Lung (tissue), 12 donors: ENCODE data around the gene PPP1R36. TPM values are rescaled to one million over a fixed set of nuclear protein-coding genes. Genes with fewer than 3 reads are reported as not detected.
"Not testable (repeated sequence)": the region's sequence is repeated elsewhere in the genome, so short reads cannot be mapped to it uniquely, and the experiment has no call there.

Source experiments
- ATAC-seq: fragments of 200-7000 bp; cut with Tn5 transposase; one replicate; pipeline ENCODE4 v1.9.1; 2020; ENCODE audit warnings: moderate number of reproducible peaks; ENCODE audit not compliant: insufficient read depth, low FRiP score
- DNase-seq, 3 donors: peaks; one replicate each; pipeline ENCODE4 v3.0.0-alpha.2; 2013 to 2017
- H3K27ac ChIP-seq, 2 donors: one replicate each; pipeline ENCODE4 v1.5.1; 2013; ENCODE audit warnings: mild to moderate bottlenecking in 2 of 2, moderate library complexity in 2 of 2, control low read depth in 1 of 2, inconsistent platforms in 1 of 2, low read depth in 1 of 2, low read length in 1 of 2
- H3K27me3 ChIP-seq, 3 donors: one replicate each; pipeline ENCODE4 v1.5.1; 2013; ENCODE audit warnings: low read length in 2 of 3; ENCODE audit not compliant: control insufficient read depth in 3 of 3, insufficient read depth in 3 of 3
- H3K36me3 ChIP-seq, 4 donors: one replicate each; pipeline ENCODE4 v1.5.1; 2013; ENCODE audit warnings: low read length in 4 of 4, mild to moderate bottlenecking in 1 of 4, moderate library complexity in 1 of 4; ENCODE audit not compliant: control insufficient read depth in 4 of 4, insufficient read depth in 4 of 4
- H3K4me1 ChIP-seq, 5 donors: one replicate each; pipeline ENCODE4 v1.5.1; 2013; ENCODE audit warnings: low read length in 5 of 5, mild to moderate bottlenecking in 2 of 5, moderate library complexity in 1 of 5; ENCODE audit not compliant: control insufficient read depth in 5 of 5, insufficient read depth in 5 of 5
- H3K4me3 ChIP-seq: one replicate; pipeline ENCODE4 v1.5.1; 2013; ENCODE audit warnings: mild to moderate bottlenecking, control low read depth, moderate library complexity
- H3K9ac ChIP-seq, 2 donors: one replicate each; pipeline ENCODE4 v1.5.1; 2013; ENCODE audit warnings: low read length in 2 of 2, control low read depth in 1 of 2; ENCODE audit not compliant: insufficient read depth in 1 of 2
- H3K9me3 ChIP-seq, 4 donors: one replicate each; pipeline ENCODE4 v1.5.1; 2013; ENCODE audit warnings: low read length in 3 of 4, mild to moderate bottlenecking in 1 of 4, moderate library complexity in 1 of 4; ENCODE audit not compliant: control insufficient read depth in 4 of 4, insufficient read depth in 3 of 4
- WGBS, 2 donors: extraction: QIAGEN DNeasy Blood & Tissue Kit; methylation state at CpG; one replicate each; pipeline ENCODE4 v1.1.7; 2013; 5-methylcytosine and 5-hydroxymethylcytosine counted together
- polyA plus RNA-seq, 2 donors: library from polyadenylated mRNA; stranded (reverse); fragments of 200-250 nt; gene quantifications; one replicate each; pipeline ENCODE4 v1.2.1, GENCODE V29; 2013
- total RNA-seq, 2 donors: library from RNA; depleted of rRNA in 1 of 2; stranded (reverse); fragments of >200 nt in 1 of 2; gene quantifications; one replicate each; pipeline ENCODE4 v1.2.1, GENCODE V29; 2014 to 2021
- TF ChIP-seq, protein P1 (sequence below): IDR thresholded peaks from 2 replicates; pipeline ENCODE4 v1.5.1; 2012; ENCODE audit warnings: mild to moderate bottlenecking; ENCODE audit errors: control extremely low read depth, extremely low read depth
- donor health status: control.
- donor health status: control.
- donor health status: Bipolar disorder and iron deficiency.
- donor health status: healthy.
- donor health status: DM: yes; HTN: yes; CAD: no.

The PPP1R36 gene
- total and polyA plus RNA-seq, 4 donors = 1.2 to 3.1 (median 1.9) TPM

DNA sequence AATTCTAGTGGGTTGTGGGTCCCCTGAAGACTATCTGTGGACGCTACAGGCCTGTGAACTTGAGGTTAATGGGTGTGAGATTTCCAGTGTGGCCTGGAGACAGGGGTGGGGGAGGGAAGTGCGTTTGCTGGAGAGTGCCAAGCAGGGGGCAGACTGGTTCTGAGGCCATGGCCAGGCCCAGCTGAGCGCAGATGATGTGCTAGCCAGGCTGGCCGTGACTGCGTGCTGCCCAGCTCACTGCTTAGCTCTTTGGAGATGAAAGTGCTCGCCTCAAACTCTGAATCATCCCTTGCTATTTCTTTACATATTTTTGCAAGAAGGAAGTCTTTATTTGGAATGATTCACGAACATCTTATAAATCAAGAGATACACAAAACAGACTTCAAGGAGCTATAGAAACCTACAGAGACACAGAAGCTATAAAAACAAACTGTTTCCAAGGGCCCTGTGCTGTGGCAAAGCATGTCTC lies 79.2 kb downstream of the PPP1R36 start:
- H3K27me3 ChIP-seq = no peaks in the 10 kb centered on the region
- H3K9me3 ChIP-seq = no peaks in the 10 kb centered on the region
- H3K36me3 ChIP-seq = no peaks in the 10 kb centered on the region
- 59 to 70% methylated on average over 7 of the region's 7 CpGs for WGBS, 2 donors
- no peak overlapping the region for H3K27ac ChIP-seq
- DNase-seq = peak; percentile 24 to 57 (median 49)
- H3K9ac ChIP-seq = no peak overlapping the region
- H3K4me1 ChIP-seq = peaks cover 0 to 16% (median 5%) of the 10 kb centered on the region in 5 donors
- ATAC-seq = no peak
- TF ChIP-seq, protein P1, sequence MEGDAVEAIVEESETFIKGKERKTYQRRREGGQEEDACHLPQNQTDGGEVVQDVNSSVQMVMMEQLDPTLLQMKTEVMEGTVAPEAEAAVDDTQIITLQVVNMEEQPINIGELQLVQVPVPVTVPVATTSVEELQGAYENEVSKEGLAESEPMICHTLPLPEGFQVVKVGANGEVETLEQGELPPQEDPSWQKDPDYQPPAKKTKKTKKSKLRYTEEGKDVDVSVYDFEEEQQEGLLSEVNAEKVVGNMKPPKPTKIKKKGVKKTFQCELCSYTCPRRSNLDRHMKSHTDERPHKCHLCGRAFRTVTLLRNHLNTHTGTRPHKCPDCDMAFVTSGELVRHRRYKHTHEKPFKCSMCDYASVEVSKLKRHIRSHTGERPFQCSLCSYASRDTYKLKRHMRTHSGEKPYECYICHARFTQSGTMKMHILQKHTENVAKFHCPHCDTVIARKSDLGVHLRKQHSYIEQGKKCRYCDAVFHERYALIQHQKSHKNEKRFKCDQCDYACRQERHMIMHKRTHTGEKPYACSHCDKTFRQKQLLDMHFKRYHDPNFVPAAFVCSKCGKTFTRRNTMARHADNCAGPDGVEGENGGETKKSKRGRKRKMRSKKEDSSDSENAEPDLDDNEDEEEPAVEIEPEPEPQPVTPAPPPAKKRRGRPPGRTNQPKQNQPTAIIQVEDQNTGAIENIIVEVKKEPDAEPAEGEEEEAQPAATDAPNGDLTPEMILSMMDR = no peak
- H3K4me3 ChIP-seq = no peak overlapping the region

DNA sequence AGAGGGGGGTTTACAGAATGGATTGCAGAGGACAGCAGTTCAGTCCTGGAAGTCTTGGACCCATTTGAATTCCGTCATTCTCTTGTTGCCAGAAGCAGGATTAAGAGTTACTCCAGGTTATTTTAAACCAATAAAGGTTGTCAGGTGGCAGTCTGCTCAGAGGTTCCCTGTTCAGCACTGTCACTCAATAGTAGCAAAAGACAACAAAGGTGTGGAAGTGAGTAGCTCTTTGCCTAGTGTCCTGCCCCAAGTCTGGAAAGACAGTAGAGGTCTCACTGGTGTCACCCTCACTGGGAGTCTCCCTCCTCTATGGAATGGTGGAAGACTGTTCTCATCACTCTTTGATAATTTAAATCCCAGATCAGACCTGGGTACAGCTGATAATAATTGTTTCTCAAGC lies 81.0 kb downstream of the PPP1R36 start:
- peaks cover 0 to 9% (median 3%) of the 10 kb centered on the region in 5 donors for H3K4me1 ChIP-seq
- TF ChIP-seq, protein P1 = no peak
- ATAC-seq = no peak
- H3K4me3 ChIP-seq = no peak overlapping the region
- H3K27ac ChIP-seq = no peak overlapping the region
- H3K9me3 ChIP-seq = no peaks in the 10 kb centered on the region
- no peaks in the 10 kb centered on the region for H3K36me3 ChIP-seq
- no peak overlapping the region for H3K9ac ChIP-seq
- WGBS, 2 donors = 92 to 93% methylated on average over 1 of the region's 1 CpG
- H3K27me3 ChIP-seq = no peaks in the 10 kb centered on the region
- DNase-seq = no peak

DNA sequence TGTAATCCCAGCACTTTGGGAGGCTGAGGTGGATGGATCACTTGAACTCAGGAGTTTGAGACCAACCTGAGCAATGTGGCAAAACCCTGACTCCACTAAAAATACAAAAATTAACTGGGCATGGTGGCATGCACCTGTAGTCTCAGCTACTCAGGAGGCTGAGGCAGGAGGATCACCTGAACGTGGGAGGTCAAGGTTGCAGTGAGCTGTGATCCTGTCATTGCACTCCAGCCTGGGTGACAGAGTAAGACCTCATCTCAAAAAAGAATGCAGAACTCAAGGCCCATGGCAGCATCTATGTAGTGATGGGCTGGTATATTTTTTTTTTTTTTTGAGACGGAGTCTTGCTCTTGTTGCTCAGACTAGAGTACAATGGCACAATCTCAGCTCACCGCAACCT lies 81.5 kb downstream of the PPP1R36 start:
- not testable (repeated sequence) for ATAC-seq

DNA sequence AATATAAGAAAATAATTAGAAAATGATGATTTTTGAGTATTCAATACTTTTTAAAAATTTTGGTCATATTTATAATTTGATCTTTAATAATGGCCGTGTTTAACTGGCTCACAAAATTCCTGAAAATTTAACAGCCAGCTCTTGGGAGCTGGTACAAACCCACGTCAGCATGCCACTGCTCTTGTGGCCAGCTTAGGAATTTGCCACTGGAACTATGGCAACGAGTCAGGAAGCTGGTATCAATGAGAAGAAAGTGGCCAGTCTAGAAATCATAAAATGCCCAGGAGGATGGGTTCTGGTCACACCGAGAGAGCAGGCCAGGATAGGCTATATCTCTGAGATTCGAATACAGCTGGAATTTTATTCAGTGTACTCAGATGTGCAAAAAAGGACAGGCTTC lies 82.3 kb downstream of the PPP1R36 start:
- 70 to 86% methylated on average over 5 of the region's 5 CpGs for WGBS, 2 donors
- H3K4me3 ChIP-seq = no peak overlapping the region
- no peak overlapping the region for H3K27ac ChIP-seq
- DNase-seq (no peak), ATAC-seq (no peak)
- no peak overlapping the region for H3K9ac ChIP-seq
- H3K27me3 ChIP-seq = no peaks in the 10 kb centered on the region
- H3K4me1 ChIP-seq = peaks cover 0 to 12% (median 0%) of the 10 kb centered on the region in 5 donors
- TF ChIP-seq, protein P1 = no peak
- no peaks in the 10 kb centered on the region for H3K36me3 ChIP-seq
- H3K9me3 ChIP-seq = no peaks in the 10 kb centered on the region

More for the DNA sequence above, 81.5 kb downstream of the PPP1R36 start:
- H3K9ac ChIP-seq, H3K27me3 ChIP-seq, H3K4me3 ChIP-seq, DNase-seq, H3K9me3 ChIP-seq, H3K36me3 ChIP-seq, H3K4me1 ChIP-seq, H3K27ac ChIP-seq: not testable (repeated sequence)
- WGBS, 2 donors = 94 to 99% methylated on average over 3 of the region's 3 CpGs
